Activated CD4-positive, alpha-beta memory T cell treated with anti-CD3 and anti-CD28 coated beads for 36 hours (primary cell): ENCODE data around the gene LOXHD1. TPM values are rescaled to one million over a fixed set of nuclear protein-coding genes. Genes with fewer than 3 reads are reported as not detected.

Experiments used
- CTCF ChIA-PET: fragments of 350-600 bp; sonication (Branson Sonifier 250); formaldehyde crosslinking; loops from one replicate; lab custom pipeline; 2021; ENCODE audit warnings: antibody characterized with exemption, inconsistent platforms; lab: Charles Lee
- POLR2A ChIA-PET: fragments of 350-600 bp; sonication (Branson Sonifier 250); formaldehyde crosslinking; loops from one replicate; lab custom pipeline; 2021; ENCODE audit warnings: antibody characterized with exemption; lab: Charles Lee
- DNase-seq: peaks from one replicate; pipeline ENCODE4 v3.0.0-alpha.2; 2020
- H3K27ac Mint-ChIP-seq: one replicate; pipeline ENCODE4 v1.8.0; 2021; ENCODE audit warnings: mixed read lengths
- H3K27me3 Mint-ChIP-seq: one replicate; pipeline ENCODE4 v1.8.0; 2021; ENCODE audit warnings: mixed read lengths
- H3K36me3 Mint-ChIP-seq: one replicate; pipeline ENCODE4 v1.8.0; 2021; ENCODE audit warnings: mixed read lengths
- H3K4me1 Mint-ChIP-seq: one replicate; pipeline ENCODE4 v1.8.0; 2021; ENCODE audit warnings: low read depth, mixed read lengths
- H3K4me3 Mint-ChIP-seq: one replicate; pipeline ENCODE4 v1.8.0; 2021; ENCODE audit warnings: mild to moderate bottlenecking, mixed read lengths
- H3K9me3 Mint-ChIP-seq: one replicate; pipeline ENCODE4 v1.8.0; 2021; ENCODE audit warnings: mixed read lengths
- intact Hi-C: fragments of 100-400 bp; cut with micrococcal nuclease; formaldehyde crosslinking; loops from one replicate; pipeline ENCODE4 v1.15.1; 2023
- total RNA-seq, 2 experiments: library from RNA; stranded (reverse); gene quantifications; one replicate each; pipeline ENCODE4 v1.2.3, GENCODE V29; 2021

LOXHD1 gene
- total RNA-seq, 2 experiments from 2014 or later, result 0.05 TPM; not detected in 1

- CTCF ChIA-PET, result no interaction called here
- intact Hi-C loops, result no loop called here
- H3K36me3 Mint-ChIP-seq, result no peaks in the 10 kb centered on the region
- H3K9me3 Mint-ChIP-seq, result no peaks in the 10 kb centered on the region
- H3K4me1 Mint-ChIP-seq, result no peaks in the 10 kb centered on the region
- DNase-seq, result no peak
- POLR2A ChIA-PET, result no interaction called here
- no peaks in the 10 kb centered on the region for H3K27me3 Mint-ChIP-seq
- H3K27ac Mint-ChIP-seq, result no peak overlapping the region
- H3K4me3 Mint-ChIP-seq, result no peak overlapping the region
Observed at GRCh38 chr18:46686186-46686585, 29.2 kb upstream of the LOXHD1 start.

DNA sequence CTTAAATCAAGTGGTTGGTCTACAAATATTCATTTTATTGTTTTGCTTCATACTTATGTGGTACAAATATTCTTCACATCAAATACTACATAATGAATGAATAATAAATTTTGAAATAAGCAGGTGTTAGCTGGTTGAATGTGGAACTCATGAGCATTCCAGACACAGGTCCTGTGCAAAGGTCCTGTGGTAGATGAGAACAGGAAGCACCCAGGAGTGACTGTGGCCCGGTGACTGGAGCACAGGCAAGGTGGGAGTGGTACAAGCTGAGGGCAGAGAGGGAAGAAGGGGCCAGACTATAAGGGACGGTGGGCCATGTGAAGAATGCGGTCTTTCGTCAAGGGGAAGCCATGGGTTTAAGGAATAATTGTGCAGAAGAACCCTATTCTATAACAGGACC, 26.2 kb upstream of the LOXHD1 start:
- intact Hi-C loops, result no loop called here
- no peak overlapping the region for H3K27ac Mint-ChIP-seq
- no peaks in the 10 kb centered on the region for H3K27me3 Mint-ChIP-seq
- no peak overlapping the region for H3K4me3 Mint-ChIP-seq
- CTCF ChIA-PET, result interaction anchor here (1.4 kb wide), 1 partner anchor 26 kb away, joined by 3 read pairs; no protein-coding TSS in a partner anchor
- no peak for DNase-seq
- no peaks in the 10 kb centered on the region for H3K36me3 Mint-ChIP-seq
- POLR2A ChIA-PET, result no interaction called here
- H3K4me1 Mint-ChIP-seq, result no peaks in the 10 kb centered on the region
- H3K9me3 Mint-ChIP-seq, result no peaks in the 10 kb centered on the region

DNA sequence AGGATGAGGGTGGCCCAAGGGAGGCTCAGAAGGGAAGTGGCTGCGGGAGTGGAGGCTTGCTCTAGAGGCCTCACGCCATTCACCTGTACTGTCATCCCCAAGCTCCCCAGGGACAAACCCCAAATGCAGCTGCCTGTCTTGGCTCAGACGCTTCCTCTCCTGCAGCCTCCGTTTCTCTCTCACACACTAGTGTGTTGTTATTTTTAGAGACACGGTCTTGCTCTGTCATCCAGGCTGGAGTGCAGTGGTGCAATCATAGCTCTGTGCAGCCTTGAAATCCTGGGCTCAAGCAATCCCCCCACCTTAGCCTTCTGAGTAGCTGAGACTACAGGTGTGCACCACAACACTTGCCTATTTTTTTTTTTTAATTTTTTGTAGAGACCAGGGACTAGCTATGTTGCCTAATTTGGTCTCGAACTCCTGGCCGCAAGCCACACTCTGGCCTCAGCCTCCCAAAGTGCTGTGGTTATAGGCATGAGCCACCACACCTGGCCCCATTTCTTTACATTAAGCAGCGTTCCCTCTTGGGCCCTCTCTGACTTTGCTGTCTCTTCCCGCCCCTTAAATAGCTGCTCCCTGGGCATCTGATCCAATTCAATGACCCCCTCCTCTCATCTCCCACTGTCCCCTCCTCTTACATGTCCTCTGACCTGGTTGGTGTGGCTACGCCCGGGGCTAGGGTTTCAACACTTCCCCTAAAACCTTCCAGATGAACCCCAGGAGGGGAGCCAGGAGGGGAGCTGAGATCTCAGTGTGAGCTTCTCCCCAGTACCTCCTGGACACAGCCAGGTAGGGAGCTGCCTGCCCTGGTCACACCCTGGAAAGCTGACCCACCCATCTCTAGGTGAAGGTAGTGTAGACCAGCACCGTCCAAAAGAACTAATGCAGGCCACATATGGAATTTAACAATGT, 24.0 kb upstream of the LOXHD1 start:
- ChIA-PET POLR2A (interaction anchor here (0.6 kb wide), 1 partner anchor 12 kb away, joined by 5 read pairs; no protein-coding TSS in a partner anchor), CTCF (interaction anchor here (1.1 kb wide), 1 partner anchor 9 kb away, joined by 3 read pairs; no protein-coding TSS in a partner anchor)
- H3K36me3 Mint-ChIP-seq, result no peaks in the 10 kb centered on the region
- intact Hi-C loops, result no loop called here
- H3K27ac Mint-ChIP-seq, result no peak overlapping the region
- H3K4me3 Mint-ChIP-seq, result no peak overlapping the region
- H3K27me3 Mint-ChIP-seq, result peaks cover 1% of the 10 kb centered on the region
- DNase-seq, result no peak
- no peaks in the 10 kb centered on the region for H3K4me1 Mint-ChIP-seq
- H3K9me3 Mint-ChIP-seq, result no peaks in the 10 kb centered on the region

DNA sequence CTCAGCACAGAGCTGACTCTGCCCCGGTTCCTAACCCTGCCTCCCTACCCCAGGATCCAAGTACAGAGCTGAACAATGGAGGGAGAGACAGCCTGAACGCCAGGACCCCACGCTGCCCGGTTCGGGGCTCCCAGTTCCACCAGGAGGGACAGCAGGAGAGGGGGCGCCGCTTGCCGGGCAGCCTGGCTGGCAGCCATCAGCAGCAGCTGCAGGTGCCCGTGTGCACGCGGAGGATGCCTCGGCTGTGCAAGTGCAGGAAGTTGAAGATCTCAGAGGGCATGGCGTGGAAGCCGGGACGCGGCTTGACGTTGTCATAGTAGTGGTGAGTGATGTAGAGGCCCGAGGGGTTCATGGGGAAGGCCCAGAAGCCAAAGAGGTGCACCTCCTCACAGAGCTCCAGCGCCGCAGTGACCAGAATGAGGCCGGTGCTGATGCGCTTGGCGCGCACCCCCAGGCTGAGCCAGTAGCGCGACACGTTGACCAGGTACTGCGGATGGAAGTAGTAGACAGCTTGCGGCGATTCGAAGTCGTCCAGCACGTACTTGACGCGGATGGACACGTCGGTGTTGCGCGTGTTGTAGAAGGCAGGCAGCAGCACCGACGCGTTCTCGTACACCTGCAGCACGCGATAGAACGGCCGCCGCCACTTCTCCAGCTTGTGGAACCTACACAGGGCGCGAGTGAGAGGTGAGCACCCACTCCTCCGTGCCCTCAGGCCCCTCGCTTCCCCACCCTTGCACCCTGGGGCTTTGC, 23.0 kb upstream of the LOXHD1 start:
- no peaks in the 10 kb centered on the region for H3K36me3 Mint-ChIP-seq
- no peak overlapping the region for H3K27ac Mint-ChIP-seq
- peaks cover 2% of the 10 kb centered on the region for H3K27me3 Mint-ChIP-seq
- no peak overlapping the region for H3K4me3 Mint-ChIP-seq
- H3K9me3 Mint-ChIP-seq, result no peaks in the 10 kb centered on the region
- intact Hi-C loops, result loop anchor here (5.0 kb wide), 1 partner anchor 77 kb away; the partner anchor contains the start of gene ST8SIA5
- CTCF ChIA-PET, result interaction anchor here (2.8 kb wide), 1 partner anchor 22 kb away, joined by 13 read pairs; the partner anchor contains the start of gene LOXHD1
- no peak for DNase-seq
- POLR2A ChIA-PET, result interaction anchor here (0.6 kb wide), 1 partner anchor 11 kb away, joined by 5 read pairs; no protein-coding TSS in a partner anchor
- H3K4me1 Mint-ChIP-seq, result no peaks in the 10 kb centered on the region

- intact Hi-C loops, result loop anchor here (5.0 kb wide), 1 partner anchor 78 kb away; the partner anchor contains the start of gene ST8SIA5
- H3K9me3 Mint-ChIP-seq, result no peaks in the 10 kb centered on the region
- DNase-seq, result no peak
- H3K27me3 Mint-ChIP-seq, result peaks cover 2% of the 10 kb centered on the region
- H3K4me3 Mint-ChIP-seq, result no peak overlapping the region
- CTCF ChIA-PET, result interaction anchor here (2.8 kb wide), 1 partner anchor 21 kb away, joined by 13 read pairs; the partner anchor contains the start of gene LOXHD1
- H3K4me1 Mint-ChIP-seq, result no peaks in the 10 kb centered on the region
- H3K36me3 Mint-ChIP-seq, result no peaks in the 10 kb centered on the region
- H3K27ac Mint-ChIP-seq, result no peak overlapping the region
- POLR2A ChIA-PET, result no interaction called here
Observed at GRCh38 chr18:46678785-46679399, 21.9 kb upstream of the LOXHD1 start.

- ChIA-PET POLR2A (no interaction called here), CTCF (interaction anchor here (2.8 kb wide), 1 partner anchor 20 kb away, joined by 13 read pairs; the partner anchor contains the start of gene LOXHD1)
- intact Hi-C loops, result loop anchor here (5.0 kb wide), 1 partner anchor 79 kb away; the partner anchor contains the start of gene ST8SIA5
- Mint-ChIP-seq H3K27ac (no peak overlapping the region), H3K9me3 (no peaks in the 10 kb centered on the region), H3K36me3 (no peaks in the 10 kb centered on the region), H3K4me3 (no peak overlapping the region), H3K27me3 (peaks cover 2% of the 10 kb centered on the region), H3K4me1 (no peaks in the 10 kb centered on the region)
- DNase-seq, result no peak
Observed at GRCh38 chr18:46678041-46678440, 21.0 kb upstream of the LOXHD1 start.

GRCh38 chr18:46677611-46678010, 20.6 kb upstream of the LOXHD1 start:
- H3K36me3 Mint-ChIP-seq, result no peaks in the 10 kb centered on the region
- ChIA-PET POLR2A (no interaction called here), CTCF (interaction anchor here (2.8 kb wide), 1 partner anchor 20 kb away, joined by 13 read pairs; the partner anchor contains the start of gene LOXHD1)
- no peak overlapping the region for H3K4me3 Mint-ChIP-seq
- H3K27ac Mint-ChIP-seq, result no peak overlapping the region
- peaks cover 2% of the 10 kb centered on the region for H3K27me3 Mint-ChIP-seq
- DNase-seq, result no peak
- intact Hi-C loops, result loop anchor here (5.0 kb wide), 1 partner anchor 80 kb away; the partner anchor contains the start of gene ST8SIA5
- H3K4me1 Mint-ChIP-seq, result peaks cover 4% of the 10 kb centered on the region
- no peaks in the 10 kb centered on the region for H3K9me3 Mint-ChIP-seq

- Mint-ChIP-seq H3K4me3 (no peak overlapping the region), H3K9me3 (no peaks in the 10 kb centered on the region), H3K27ac (no peak overlapping the region), H3K27me3 (peaks cover 2% of the 10 kb centered on the region), H3K36me3 (no peaks in the 10 kb centered on the region), H3K4me1 (peaks cover 16% of the 10 kb centered on the region)
- no peak for DNase-seq
- CTCF ChIA-PET, result no interaction called here
- POLR2A ChIA-PET, result no interaction called here
- intact Hi-C loops, result loop anchor here (5.0 kb wide), 1 partner anchor 81 kb away; the partner anchor contains the start of gene ST8SIA5
Observed at GRCh38 chr18:46676182-46676835, 19.3 kb upstream of the LOXHD1 start.

DNA sequence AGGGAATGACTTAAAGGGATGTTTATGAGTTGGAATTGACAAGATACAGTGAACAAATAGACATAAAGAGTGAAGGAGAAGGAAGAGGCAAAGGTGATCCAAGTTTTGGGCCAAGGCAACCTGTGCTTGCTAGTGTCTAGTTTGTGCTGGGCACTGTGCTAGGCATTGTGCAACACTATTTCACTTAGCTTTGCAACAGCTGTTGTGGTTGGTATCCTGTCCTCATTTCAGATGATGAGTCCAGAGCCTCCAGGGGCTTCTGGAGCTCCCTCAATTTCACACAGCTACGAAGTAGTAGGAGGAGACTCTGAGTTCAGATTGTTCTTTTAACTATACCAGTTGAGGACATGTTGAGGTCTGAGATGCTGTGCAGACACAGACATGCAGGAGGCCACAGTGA, 18.1 kb upstream of the LOXHD1 start:
- intact Hi-C loops, result loop anchor here (5.0 kb wide), 1 partner anchor 82 kb away; the partner anchor contains the start of gene ST8SIA5
- Mint-ChIP-seq H3K4me1 (peaks cover 16% of the 10 kb centered on the region), H3K27me3 (peaks cover 2% of the 10 kb centered on the region), H3K27ac (no peak overlapping the region), H3K4me3 (no peak overlapping the region), H3K9me3 (no peaks in the 10 kb centered on the region), H3K36me3 (no peaks in the 10 kb centered on the region)
- DNase-seq, result no peak
- ChIA-PET POLR2A (no interaction called here), CTCF (interaction anchor here (2.1 kb wide), 1 partner anchor 17 kb away, joined by 6 read pairs; no protein-coding TSS in a partner anchor)

GRCh38 chr18:46672062-46672970, 15.3 kb upstream of the LOXHD1 start:
- peaks cover 2% of the 10 kb centered on the region for H3K27me3 Mint-ChIP-seq
- no peaks in the 10 kb centered on the region for H3K9me3 Mint-ChIP-seq
- H3K36me3 Mint-ChIP-seq, result no peaks in the 10 kb centered on the region
- DNase-seq, result no peak
- ChIA-PET POLR2A (no interaction called here), CTCF (interaction anchor here (1.3 kb wide), 1 partner anchor 499 kb away, joined by 4 read pairs; a partner anchor contains a TSS)
- H3K27ac Mint-ChIP-seq, result no peak overlapping the region
- H3K4me3 Mint-ChIP-seq, result no peak overlapping the region
- intact Hi-C loops, result no loop called here
- H3K4me1 Mint-ChIP-seq, result peaks cover 16% of the 10 kb centered on the region
